Measurements from ENCODE around the gene TUBA1C. TPM values are rescaled to one million over a fixed set of nuclear protein-coding genes. Genes with fewer than 3 reads are reported as not detected.

Gene TUBA1C
- total RNA-seq, 1 experiment from 2014 or later, result 1,376 TPM

- ATAC-seq, result no peak
- Histone ChIP-seq H4K20me1 (ENCODE audit: low read length) (no peaks in the 10 kb centered on the region), H3K27me3 (ENCODE audit: low read length) (no peaks in the 10 kb centered on the region), H3K9me2 (replicated peaks; ENCODE audit: low read length) (no peaks in the 10 kb centered on the region), H3K27ac (ENCODE audit: low read length) (no peak overlapping the region), H3K9ac (ENCODE audit: low read length) (no peak overlapping the region), H3K4me1 (ENCODE audit: insufficient read depth, low read length) (peaks cover 4% of the 10 kb centered on the region; the same call in 1 of the 2 replicates), H3K9me3 (ENCODE audit: low read length) (no peaks in the 10 kb centered on the region), H3F3A (ENCODE audit: low read length, unreplicated experiment) (no peaks in the 10 kb centered on the region), H3K4me3 (ENCODE audit: low read length) (no peak overlapping the region), H3K4me2 (ENCODE audit: low read length) (no peak overlapping the region), H2AFZ (ENCODE audit: low read length) (no peak overlapping the region), H3K79me2 (ENCODE audit: low read length) (no peaks in the 10 kb centered on the region), H3K36me3 (ENCODE audit: low read depth, low read length) (no peaks in the 10 kb centered on the region)
- POLR2A ChIA-PET (ENCODE audit: unreplicated experiment), result no interaction called here
- peak; percentile 35 for DNase-seq
- intact Hi-C loops (cut with micrococcal nuclease), result no loop called here
- CTCF ChIA-PET, result interaction anchor here (0.6 to 1.8 kb wide), 2 partner anchors 148 to 261 kb away, joined by 3 to 12 read pairs; no protein-coding TSS in a partner anchor
- TF ChIP-seq, protein P1, sequence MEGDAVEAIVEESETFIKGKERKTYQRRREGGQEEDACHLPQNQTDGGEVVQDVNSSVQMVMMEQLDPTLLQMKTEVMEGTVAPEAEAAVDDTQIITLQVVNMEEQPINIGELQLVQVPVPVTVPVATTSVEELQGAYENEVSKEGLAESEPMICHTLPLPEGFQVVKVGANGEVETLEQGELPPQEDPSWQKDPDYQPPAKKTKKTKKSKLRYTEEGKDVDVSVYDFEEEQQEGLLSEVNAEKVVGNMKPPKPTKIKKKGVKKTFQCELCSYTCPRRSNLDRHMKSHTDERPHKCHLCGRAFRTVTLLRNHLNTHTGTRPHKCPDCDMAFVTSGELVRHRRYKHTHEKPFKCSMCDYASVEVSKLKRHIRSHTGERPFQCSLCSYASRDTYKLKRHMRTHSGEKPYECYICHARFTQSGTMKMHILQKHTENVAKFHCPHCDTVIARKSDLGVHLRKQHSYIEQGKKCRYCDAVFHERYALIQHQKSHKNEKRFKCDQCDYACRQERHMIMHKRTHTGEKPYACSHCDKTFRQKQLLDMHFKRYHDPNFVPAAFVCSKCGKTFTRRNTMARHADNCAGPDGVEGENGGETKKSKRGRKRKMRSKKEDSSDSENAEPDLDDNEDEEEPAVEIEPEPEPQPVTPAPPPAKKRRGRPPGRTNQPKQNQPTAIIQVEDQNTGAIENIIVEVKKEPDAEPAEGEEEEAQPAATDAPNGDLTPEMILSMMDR (conservative IDR thresholded peaks at IDR 0.05; ENCODE audit: low read depth, low read length), result no peak
- TF ChIP-seq EZH2 (IDR thresholded peaks at IDR 0.05; ENCODE audit: low read length, unreplicated experiment), result no peak
- no TSS peak for BruUV-seq (replicated peaks)
Measured at GRCh38 chr12:49236423-49236822, 28.5 kb upstream of the TUBA1C start.

- H3K4me2 ChIP-seq (ENCODE audit: low read length), result no peak overlapping the region
- H3K9ac ChIP-seq (ENCODE audit: low read length), result no peak overlapping the region
- no peaks in the 10 kb centered on the region for H3F3A ChIP-seq (ENCODE audit: low read length, unreplicated experiment)
- H3K27me3 ChIP-seq (ENCODE audit: low read length), result no peaks in the 10 kb centered on the region
- ATAC-seq (no peak), DNase-seq (no peak)
- H3K36me3 ChIP-seq (ENCODE audit: low read depth, low read length), result no peaks in the 10 kb centered on the region
- H3K9me2 ChIP-seq (replicated peaks; ENCODE audit: low read length), result no peaks in the 10 kb centered on the region
- H3K4me3 ChIP-seq (ENCODE audit: low read length), result no peak overlapping the region
- H3K9me3 ChIP-seq (ENCODE audit: low read length), result no peaks in the 10 kb centered on the region
- no peaks in the 10 kb centered on the region for H3K79me2 ChIP-seq (ENCODE audit: low read length)
- POLR2A ChIA-PET (ENCODE audit: unreplicated experiment), result no interaction called here
- BruUV-seq (replicated peaks), result no TSS peak
- intact Hi-C loops (cut with micrococcal nuclease), result no loop called here
- H3K27ac ChIP-seq (ENCODE audit: low read length), result no peak overlapping the region
- TF ChIP-seq, protein P1 (conservative IDR thresholded peaks at IDR 0.05; ENCODE audit: low read depth, low read length), result no peak
- TF ChIP-seq EZH2phosphoT487 (IDR thresholded peaks at IDR 0.05; ENCODE audit: borderline replicate concordance, low read length) (no peak), EZH2 (IDR thresholded peaks at IDR 0.05; ENCODE audit: low read length, unreplicated experiment) (no peak)
- no peaks in the 10 kb centered on the region for H4K20me1 ChIP-seq (ENCODE audit: low read length)
- H2AFZ ChIP-seq (ENCODE audit: low read length), result no peak overlapping the region
- CTCF ChIA-PET, result no interaction called here
- H3K4me1 ChIP-seq (ENCODE audit: insufficient read depth, low read length), result no peaks in the 10 kb centered on the region
Measured at GRCh38 chr12:49243631-49244030, 21.3 kb upstream of the TUBA1C start.

GRCh38 chr12:49244176-49244575, 20.7 kb upstream of the TUBA1C start:
- Histone ChIP-seq H3K4me2 (ENCODE audit: low read length) (no peak overlapping the region), H3K9me3 (ENCODE audit: low read length) (no peaks in the 10 kb centered on the region), H3K36me3 (ENCODE audit: low read depth, low read length) (no peaks in the 10 kb centered on the region), H3K27ac (ENCODE audit: low read length) (no peak overlapping the region), H3K9ac (ENCODE audit: low read length) (no peak overlapping the region), H3K9me2 (replicated peaks; ENCODE audit: low read length) (no peaks in the 10 kb centered on the region), H3F3A (ENCODE audit: low read length, unreplicated experiment) (no peaks in the 10 kb centered on the region), H3K27me3 (ENCODE audit: low read length) (no peaks in the 10 kb centered on the region), H3K4me3 (ENCODE audit: low read length) (no peak overlapping the region), H3K4me1 (ENCODE audit: insufficient read depth, low read length) (no peaks in the 10 kb centered on the region), H3K79me2 (ENCODE audit: low read length) (no peaks in the 10 kb centered on the region), H2AFZ (ENCODE audit: low read length) (no peak overlapping the region), H4K20me1 (ENCODE audit: low read length) (no peaks in the 10 kb centered on the region)
- ChIA-PET POLR2A (ENCODE audit: unreplicated experiment) (no interaction called here), CTCF (interaction anchor here (0.7 kb wide), 1 partner anchor 98 kb away, joined by 3 read pairs; no protein-coding TSS in a partner anchor)
- no peak for DNase-seq
- TF ChIP-seq, protein P1 (conservative IDR thresholded peaks at IDR 0.05; ENCODE audit: low read depth, low read length), result no peak
- TF ChIP-seq EZH2phosphoT487 (IDR thresholded peaks at IDR 0.05; ENCODE audit: borderline replicate concordance, low read length), result no peak
- TF ChIP-seq EZH2 (IDR thresholded peaks at IDR 0.05; ENCODE audit: low read length, unreplicated experiment), result no peak
- BruUV-seq (replicated peaks), result no TSS peak
- intact Hi-C loops (cut with micrococcal nuclease), result no loop called here
- no peak for ATAC-seq
